HepG2 (cell line): Measurements from ENCODE around the gene SNPH. TPM values are rescaled to one million over a fixed set of nuclear protein-coding genes. Genes with fewer than 3 reads are reported as not detected.

Source experiments
- AHDC1 ChIP-seq: sonication (generic); formaldehyde crosslinking; IDR thresholded peaks from 2 replicates; pipeline ENCODE4 v1.5.1; 2020; ENCODE audit warnings: mild to moderate bottlenecking, missing genetic modification reagents, borderline replicate concordance
- FOXA1 ChIP-seq, 2 experiments: fragments of 450-650 bp in 1 of 2; sonication (generic) in 1 of 2; formaldehyde crosslinking in 1 of 2; IDR thresholded peaks; 2 replicates each; pipeline versions ENCODE4 v1.4.0 to v1.6.1; 2016 to 2020; ENCODE audit warnings: missing genetic modification reagents in 1 of 2
- FOXP1 ChIP-seq, 2 experiments: fragments of 450-650 bp in 1 of 2; IDR thresholded peaks; 2 replicates each; pipeline ENCODE4 v1.6.1; 2017 to 2018; ENCODE audit warnings: antibody characterized with exemption in 1 of 2
- HBP1 ChIP-seq: IDR thresholded peaks from 2 replicates; pipeline ENCODE4 v1.6.1; 2016; ENCODE audit warnings: low read depth, control low read depth
- KAT8 ChIP-seq: IDR thresholded peaks from 2 replicates; pipeline ENCODE4 v1.6.1; 2016; ENCODE audit warnings: missing genetic modification reagents, missing compliant biosample characterization
- KDM6A ChIP-seq: IDR thresholded peaks from 2 replicates; pipeline ENCODE4 v1.6.1; 2016; ENCODE audit warnings: low read depth
- ONECUT2 ChIP-seq: sonication (generic); formaldehyde crosslinking; IDR thresholded peaks from 2 replicates; pipeline ENCODE4 v1.4.0; 2020; ENCODE audit warnings: missing genetic modification reagents
- PREB ChIP-seq: sonication (generic); formaldehyde crosslinking; IDR thresholded peaks from 2 replicates; pipeline ENCODE4 v1.4.0; 2020; ENCODE audit warnings: missing genetic modification reagents
- REL ChIP-seq: sonication (generic); formaldehyde crosslinking; conservative IDR thresholded peaks from 2 replicates; pipeline ENCODE4 v1.8.0; 2022; ENCODE audit warnings: mild to moderate bottlenecking, missing genetic modification reagents, moderate library complexity
- SAP130 ChIP-seq: IDR thresholded peaks from 2 replicates; pipeline ENCODE4 v1.6.1; 2016; ENCODE audit warnings: low read depth
- SRSF9 ChIP-seq: fragments of 200-400 bp; formaldehyde crosslinking; IDR thresholded peaks from 2 replicates; pipeline ENCODE4 v1.6.1; 2018; ENCODE audit warnings: borderline replicate concordance, mild to moderate bottlenecking, low read depth, low read length; ENCODE audit not compliant: insufficient read depth, poor library complexity, severe bottlenecking
- STAG1 ChIP-seq: sonication (generic); formaldehyde crosslinking; IDR thresholded peaks from 2 replicates; pipeline ENCODE4 v1.4.0; 2020; ENCODE audit warnings: missing genetic modification reagents
- THAP11 ChIP-seq: IDR thresholded peaks from 2 replicates; pipeline ENCODE4 v1.6.1; 2016; ENCODE audit warnings: missing biosample characterization, missing genetic modification reagents
- THAP8 ChIP-seq: sonication (generic); formaldehyde crosslinking; IDR thresholded peaks from 2 replicates; pipeline ENCODE4 v1.5.1; 2020; ENCODE audit warnings: missing genetic modification reagents, mild to moderate bottlenecking, borderline replicate concordance
- THYN1 ChIP-seq: sonication (generic); formaldehyde crosslinking; IDR thresholded peaks from 2 replicates; pipeline ENCODE4 v1.8.1; 2023; ENCODE audit warnings: low read depth, mild to moderate bottlenecking, moderate library complexity, missing genetic modification reagents, borderline replicate concordance
- ZBTB21 ChIP-seq: sonication (generic); formaldehyde crosslinking; IDR thresholded peaks from 2 replicates; pipeline ENCODE4 v1.4.0; 2020; ENCODE audit warnings: missing genetic modification reagents
- ZNF138 ChIP-seq: sonication (generic); formaldehyde crosslinking; IDR thresholded peaks from 2 replicates; pipeline ENCODE4 v1.5.0; 2020; ENCODE audit warnings: mild to moderate bottlenecking, low read depth, missing genetic modification reagents
- ZNF543 ChIP-seq: sonication (generic); formaldehyde crosslinking; IDR thresholded peaks from 2 replicates; pipeline ENCODE4 v1.4.0; 2020; ENCODE audit warnings: mild to moderate bottlenecking, missing genetic modification reagents
- ZNF660 ChIP-seq: sonication (generic); formaldehyde crosslinking; IDR thresholded peaks from 2 replicates; pipeline ENCODE4 v1.5.1; 2020; ENCODE audit warnings: mild to moderate bottlenecking, low read depth, missing genetic modification reagents, borderline replicate concordance
- ZSCAN22 ChIP-seq: sonication (generic); formaldehyde crosslinking; IDR thresholded peaks from 2 replicates; pipeline ENCODE4 v1.4.0; 2020; ENCODE audit warnings: mild to moderate bottlenecking, missing genetic modification reagents
- ZSCAN30 ChIP-seq: sonication (generic); formaldehyde crosslinking; IDR thresholded peaks from 2 replicates; pipeline ENCODE4 v1.5.0; 2020; ENCODE audit warnings: mild to moderate bottlenecking, missing genetic modification reagents
- polyA plus RNA-seq, 8 experiments: library from polyadenylated mRNA; depleted of rRNA in 3 of 8; stranded (reverse) in 7 of 8; unstranded in 1 of 8; fragments of >200 nt; fragmentation: Illumina TruSeq in 4 of 8; extraction: Trizol in 4 of 8; gene quantifications; 2 replicates each; pipeline versions ENCODE4 v1.2.1 to v1.2.3, GENCODE V29; 2011 to 2016; ENCODE audit warnings: low read depth in 4 of 8, missing spikeins in 1 of 8, mixed read lengths in 1 of 8; ENCODE audit not compliant: insufficient read depth in 1 of 8
- total RNA-seq, 5 experiments: library from RNA; depleted of rRNA; stranded (reverse); fragments of >200 nt; fragmentation: Illumina TruSeq; extraction: Trizol; gene quantifications; 2 replicates each; pipeline ENCODE4 v1.2.3, GENCODE V29; 2016; ENCODE audit warnings: low read depth in 1 of 5

SNPH gene
- total and polyA plus RNA-seq, 2 of the 13 experiments (the other 11 are each of a cell fraction or from before 2014, with no cell fraction given) = 0.09 TPM; not detected in 1

GRCh38 chr20:1325173-1326030, 59.3 kb downstream of the SNPH start (continued):
- no peak for TF ChIP-seq PREB (CRISPR knock-in tag)
- TF ChIP-seq THYN1 = no peak
- no peak for TF ChIP-seq FOXP1 (IDR thresholded peaks at IDR 0.05)
- TF ChIP-seq FOXP1 (CRISPR knock-in tag; IDR thresholded peaks at IDR 0.05) = no peak
- TF ChIP-seq ZBTB21 (CRISPR knock-in tag) = peak; percentile 92
- peak; percentile 89 for TF ChIP-seq SAP130 (CRISPR knock-in tag)
- no peak for TF ChIP-seq HBP1 (CRISPR knock-in tag)
- no peak for TF ChIP-seq ZSCAN30
- peak; percentile 8; the same call in 1 of the 2 replicates for TF ChIP-seq KDM6A
- peak; percentile 43; the same call in 1 of the 2 replicates for TF ChIP-seq ZNF138
- TF ChIP-seq REL (CRISPR knock-in tag) = no peak
- no peak for TF ChIP-seq FOXA1 (IDR thresholded peaks at IDR 0.05)
- TF ChIP-seq FOXA1 (CRISPR knock-in tag; IDR thresholded peaks at IDR 0.05) = no peak
- TF ChIP-seq ZSCAN22 (CRISPR knock-in tag) = no peak
- peak; percentile 98 for TF ChIP-seq THAP8 (CRISPR knock-in tag)
- peak; percentile 89 for TF ChIP-seq THAP11 (CRISPR knock-in tag)
- peak; percentile 95 for TF ChIP-seq KAT8 (CRISPR knock-in tag)
- no peak; the same call in 1 of the 2 replicates for TF ChIP-seq ONECUT2 (CRISPR knock-in tag)
- no peak for TF ChIP-seq ZNF660 (CRISPR knock-in tag)
- TF ChIP-seq AHDC1 (CRISPR knock-in tag) = no peak; the same call in 1 of the 2 replicates
- TF ChIP-seq STAG1 (CRISPR knock-in tag) = peak; percentile 17
- TF ChIP-seq ZNF543 = peak; percentile 53; the same call in 1 of the 2 replicates
- no peak for TF ChIP-seq SRSF9
